ENCODE data around the gene HSD17B4. TPM values are rescaled to one million over a fixed set of nuclear protein-coding genes. Genes with fewer than 3 reads are reported as not detected.

HSD17B4 gene, protein sequence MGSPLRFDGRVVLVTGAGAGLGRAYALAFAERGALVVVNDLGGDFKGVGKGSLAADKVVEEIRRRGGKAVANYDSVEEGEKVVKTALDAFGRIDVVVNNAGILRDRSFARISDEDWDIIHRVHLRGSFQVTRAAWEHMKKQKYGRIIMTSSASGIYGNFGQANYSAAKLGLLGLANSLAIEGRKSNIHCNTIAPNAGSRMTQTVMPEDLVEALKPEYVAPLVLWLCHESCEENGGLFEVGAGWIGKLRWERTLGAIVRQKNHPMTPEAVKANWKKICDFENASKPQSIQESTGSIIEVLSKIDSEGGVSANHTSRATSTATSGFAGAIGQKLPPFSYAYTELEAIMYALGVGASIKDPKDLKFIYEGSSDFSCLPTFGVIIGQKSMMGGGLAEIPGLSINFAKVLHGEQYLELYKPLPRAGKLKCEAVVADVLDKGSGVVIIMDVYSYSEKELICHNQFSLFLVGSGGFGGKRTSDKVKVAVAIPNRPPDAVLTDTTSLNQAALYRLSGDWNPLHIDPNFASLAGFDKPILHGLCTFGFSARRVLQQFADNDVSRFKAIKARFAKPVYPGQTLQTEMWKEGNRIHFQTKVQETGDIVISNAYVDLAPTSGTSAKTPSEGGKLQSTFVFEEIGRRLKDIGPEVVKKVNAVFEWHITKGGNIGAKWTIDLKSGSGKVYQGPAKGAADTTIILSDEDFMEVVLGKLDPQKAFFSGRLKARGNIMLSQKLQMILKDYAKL
- total RNA-seq, result 100 to 1,000 TPM; 125 to 144 TPM

DNA sequence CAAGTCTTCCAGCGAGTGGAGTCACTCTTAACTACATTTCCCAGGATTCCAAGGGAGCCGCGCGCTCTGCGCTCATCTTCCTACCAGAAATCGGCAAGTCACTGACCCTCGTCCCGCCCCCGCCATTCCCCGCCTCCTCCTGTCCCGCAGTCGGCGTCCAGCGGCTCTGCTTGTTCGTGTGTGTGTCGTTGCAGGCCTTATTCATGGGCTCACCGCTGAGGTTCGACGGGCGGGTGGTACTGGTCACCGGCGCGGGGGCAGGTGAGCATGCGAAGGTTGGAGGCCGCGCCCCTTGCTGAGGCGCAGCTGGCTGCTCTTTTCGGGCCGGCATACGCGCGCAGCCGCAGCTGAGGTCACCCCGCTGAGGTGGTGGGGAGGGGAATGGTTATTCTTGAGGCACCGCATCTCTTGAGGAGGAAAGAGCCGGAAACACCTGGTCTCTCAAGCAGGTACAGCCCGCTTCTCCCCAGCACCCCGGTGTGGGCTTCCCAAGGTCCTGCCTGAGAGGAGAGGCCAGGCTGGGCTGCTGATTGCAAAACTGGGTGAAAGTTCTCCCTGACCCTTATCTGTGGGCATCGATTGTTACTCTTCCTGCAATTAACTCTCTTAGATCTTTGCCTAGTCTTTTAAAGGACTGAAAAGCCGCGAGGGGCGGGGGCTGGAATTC is at the start of gene HSD17B4:
TSS of gene HSD17B4 (plus strand) at position 125 of the 667 bp plus-strand sequence. CDS start at position 204, 79 bp downstream.

Small RNAs within 50 kb of the gene (small RNA-seq; reads per million reads assigned to genes)
- 0.21 to 0.23 reads per million in 2 donors for gene RNA5SP190

Other genes starting within 250 kb of the HSD17B4 start
- 1 to 10 TPM; 2.4 to 7.7 TPM for gene TNFAIP8, start 96.5 kb upstream of the HSD17B4 start, total RNA-seq
- gene FAM170A, start 177.1 kb downstream of the HSD17B4 start, total RNA-seq, result not detected

All from melanocyte of skin (primary cell).